H1 (cell line): ENCODE results near the gene CIBAR2. TPM values are rescaled to one million over a fixed set of nuclear protein-coding genes. Genes with fewer than 3 reads are reported as not detected.

Source experiments
- CTCF ChIA-PET: fragments of 300-600 bp; sonication (Branson Sonifier 250); formaldehyde crosslinking; loops from one replicate; lab custom pipeline; 2021; ENCODE audit not compliant: partially characterized antibody; lab: Charles Lee
- POLR2A ChIA-PET: fragments of 300-600 bp; sonication (Branson Sonifier 250); formaldehyde crosslinking; loops from one replicate; lab custom pipeline; 2021; ENCODE audit warnings: inconsistent platforms; ENCODE audit not compliant: partially characterized antibody; lab: Charles Lee
- DNase-seq, 2 experiments: peaks; one replicate each; pipeline versions ENCODE4 v3.0.0 to v3.0.0-alpha.2; 2010 to 2022; ENCODE audit warnings: low spot score in 2 of 2, low read depth in 1 of 2, mixed read lengths in 1 of 2
- FAIRE-seq: peaks from 2 replicates; lab custom pipeline; 2011; peaks lifted over from hg19 to GRCh38; lab: Jason Lieb, UNC
- H2AFZ ChIP-seq: 2 replicates; pipeline ENCODE4 v1.8.1; 2012; ENCODE audit warnings: low read length, inconsistent platforms
- H2AK5ac ChIP-seq: 2 replicates; pipeline ENCODE4 v1.6.1; 2013; ENCODE audit warnings: low read depth, low read length
- H2BK120ac ChIP-seq: replicated peaks from 2 replicates; pipeline ENCODE3; 2013; ENCODE audit warnings: low read depth, low read length, inconsistent platforms
- H2BK12ac ChIP-seq: 2 replicates; pipeline ENCODE4 v1.6.1; 2013; ENCODE audit warnings: low read depth, low read length
- H2BK15ac ChIP-seq: 2 replicates; pipeline ENCODE4 v1.6.1; 2013; ENCODE audit warnings: low read length
- H2BK20ac ChIP-seq: 2 replicates; pipeline ENCODE4 v1.6.1; 2013; ENCODE audit warnings: low read length
- H2BK5ac ChIP-seq: 2 replicates; pipeline ENCODE4 v1.6.1; 2013; ENCODE audit warnings: low read depth, low read length
- H3K14ac ChIP-seq: 2 replicates; pipeline ENCODE4 v1.6.1; 2013; ENCODE audit warnings: inconsistent platforms; ENCODE audit not compliant: insufficient read length
- H3K18ac ChIP-seq: 2 replicates; pipeline ENCODE4 v1.6.1; 2013; ENCODE audit warnings: low read length; ENCODE audit errors: extremely low read depth
- H3K23ac ChIP-seq: 2 replicates; pipeline ENCODE4 v1.6.1; 2013; ENCODE audit warnings: inconsistent platforms; ENCODE audit not compliant: insufficient read length
- H3K23me2 ChIP-seq: 2 replicates; pipeline ENCODE4 v1.6.1; 2013; ENCODE audit warnings: low read depth, low read length
- H3K27ac ChIP-seq: 2 replicates; pipeline ENCODE4 v1.6.1; 2011; ENCODE audit warnings: low read depth, low read length, inconsistent platforms
- H3K27me3 ChIP-seq, 4 experiments: replicated peaks in 1 of 4; 1 replicate in 1 of 4; 2 replicates in 3 of 4; pipeline versions ENCODE4 v1.6.1 to v1.8.1; 2011 to 2013; ENCODE audit warnings: low read length in 3 of 4, mild to moderate bottlenecking in 3 of 4, inconsistent platforms in 2 of 4, mixed read lengths in 2 of 4, moderate library complexity in 1 of 4; ENCODE audit not compliant: control insufficient read depth in 3 of 4, insufficient read depth in 3 of 4; ENCODE audit errors: extremely low read depth in 1 of 4
- H3K36me3 ChIP-seq, 4 experiments: 2 replicates each; pipeline versions ENCODE4 v1.6.1 to v1.8.1; 2011 to 2013; ENCODE audit warnings: mild to moderate bottlenecking in 4 of 4, low read length in 3 of 4, moderate library complexity in 2 of 4, control low read depth in 1 of 4, inconsistent platforms in 1 of 4; ENCODE audit not compliant: insufficient read depth in 4 of 4, control insufficient read depth in 2 of 4
- H3K4ac ChIP-seq: replicated peaks from 2 replicates; pipeline ENCODE3; 2013; ENCODE audit warnings: low read length, low read depth, mixed read lengths, inconsistent platforms; ENCODE audit not compliant: insufficient read length
- H3K4me1 ChIP-seq, 4 experiments: replicated peaks in 1 of 4; 1 replicate in 1 of 4; 2 replicates in 3 of 4; pipeline versions ENCODE4 v1.6.1 to v1.8.1; 2011 to 2013; ENCODE audit warnings: low read length in 3 of 4, inconsistent platforms in 2 of 4, mixed read lengths in 1 of 4; ENCODE audit not compliant: insufficient read depth in 4 of 4, control insufficient read depth in 3 of 4
- H3K4me2 ChIP-seq, 2 experiments: 2 replicates each; pipeline versions ENCODE4 v1.6.1 to v1.8.1; 2011 to 2013; ENCODE audit warnings: low read depth in 2 of 2, low read length in 2 of 2, control low read depth in 1 of 2, inconsistent platforms in 1 of 2, mild to moderate bottlenecking in 1 of 2; ENCODE audit not compliant: insufficient read depth in 1 of 2
- H3K4me3 ChIP-seq, 4 experiments: fragments of 200-600, 300-600 bp in 1 of 4; sonication (generic), shearing (Covaris generic), sonication (Bioruptor Twin) in 1 of 4; 2 replicates each; pipeline versions ENCODE4 v1.5.1 to v1.8.1; 2011 to 2016; ENCODE audit warnings: low read length in 4 of 4, low read depth in 3 of 4, control low read depth in 2 of 4, inconsistent platforms in 2 of 4, mild to moderate bottlenecking in 2 of 4, mixed read lengths in 1 of 4, moderate library complexity in 1 of 4; ENCODE audit not compliant: insufficient read depth in 2 of 4; ENCODE audit errors: extremely low read depth in 1 of 4
- H3K56ac ChIP-seq: replicated peaks from 2 replicates; pipeline ENCODE3; 2013; ENCODE audit warnings: low read depth, mild to moderate bottlenecking, mixed read lengths, low read length, inconsistent platforms; ENCODE audit not compliant: insufficient read length
- H3K79me1 ChIP-seq: 2 replicates; pipeline ENCODE4 v1.6.1; 2013; ENCODE audit warnings: low read depth, low read length, control low read depth
- H3K79me2 ChIP-seq, 2 experiments: 2 replicates each; pipeline versions ENCODE4 v1.6.1 to v1.8.1; 2012 to 2013; ENCODE audit warnings: low read length in 2 of 2, mild to moderate bottlenecking in 2 of 2, inconsistent platforms in 1 of 2; ENCODE audit not compliant: insufficient read depth in 2 of 2, control insufficient read depth in 1 of 2
- H3K9ac ChIP-seq, 4 experiments: replicated peaks in 1 of 4; 1 replicate in 1 of 4; 2 replicates in 3 of 4; pipeline versions ENCODE4 v1.6.1 to v1.8.1; 2011 to 2013; ENCODE audit warnings: low read depth in 3 of 4, low read length in 3 of 4, control low read depth in 2 of 4, mild to moderate bottlenecking in 2 of 4, moderate library complexity in 2 of 4, inconsistent platforms in 1 of 4; ENCODE audit errors: extremely low read depth in 1 of 4
- H3K9me3 ChIP-seq, 2 experiments: 2 replicates each; pipeline versions ENCODE4 v1.6.1 to v1.8.1; 2012 to 2013; ENCODE audit warnings: mild to moderate bottlenecking in 2 of 2, moderate library complexity in 2 of 2, control low read depth in 1 of 2, inconsistent platforms in 1 of 2, low read depth in 1 of 2, low read length in 1 of 2, mixed read lengths in 1 of 2; ENCODE audit not compliant: insufficient read depth in 2 of 2
- H4K20me1 ChIP-seq, 2 experiments: replicated peaks in 1 of 2; 2 replicates each; pipeline versions ENCODE3 to v1.8.1; 2011 to 2013; ENCODE audit warnings: inconsistent platforms in 2 of 2, low read length in 2 of 2, mild to moderate bottlenecking in 1 of 2; ENCODE audit not compliant: insufficient read depth in 2 of 2, control insufficient read depth in 1 of 2
- H4K5ac ChIP-seq: 2 replicates; pipeline ENCODE4 v1.6.1; 2013; ENCODE audit warnings: low read length, low read depth, mixed read lengths, inconsistent platforms; ENCODE audit not compliant: insufficient read length
- H4K8ac ChIP-seq: 2 replicates; pipeline ENCODE4 v1.8.0; 2013; ENCODE audit warnings: mild to moderate bottlenecking, moderate library complexity, low read length, inconsistent platforms; ENCODE audit not compliant: insufficient read depth; ENCODE audit errors: extremely low read depth
- H4K91ac ChIP-seq: replicated peaks from 2 replicates; pipeline ENCODE3; 2013; ENCODE audit warnings: low read length, mixed read lengths, inconsistent platforms; ENCODE audit not compliant: insufficient read length
- CREB1 ChIP-seq: IDR thresholded peaks from 2 replicates; pipeline ENCODE4 v1.6.1; 2012; ENCODE audit warnings: inconsistent platforms
- CTCF ChIP-seq, 3 experiments: IDR thresholded peaks; 1 replicate in 2 of 3; 2 replicates in 1 of 3; pipeline versions ENCODE4 v1.5.1 to v1.6.1; 2011; ENCODE audit warnings: low read length in 3 of 3, mild to moderate bottlenecking in 3 of 3, inconsistent platforms in 2 of 3, low read depth in 1 of 3, moderate library complexity in 1 of 3; ENCODE audit not compliant: insufficient read depth in 1 of 3; ENCODE audit errors: control extremely low read depth in 1 of 3
- KDM1A ChIP-seq: fragments of 200-600, 300-600 bp; sonication (generic); IDR thresholded peaks from 2 replicates; pipeline ENCODE4 v1.7.1; 2016; ENCODE audit warnings: mild to moderate bottlenecking, low read length, borderline replicate concordance
- RAD21 ChIP-seq, 2 experiments: IDR thresholded peaks in 1 of 2; conservative IDR thresholded peaks in 1 of 2; 2 replicates each; pipeline ENCODE4 v1.6.1; 2011; ENCODE audit warnings: low read depth in 2 of 2, low read length in 2 of 2, improper control_type of control experiment in 1 of 2, inconsistent platforms in 1 of 2, mild to moderate bottlenecking in 1 of 2, moderate library complexity in 1 of 2
- TCF12 ChIP-seq: IDR thresholded peaks from 2 replicates; pipeline ENCODE4 v1.6.1; 2011; ENCODE audit warnings: low read depth, mild to moderate bottlenecking, low read length
- YY1 ChIP-seq: IDR thresholded peaks from 2 replicates; pipeline ENCODE4 v1.6.1; 2011; ENCODE audit warnings: low read depth, mild to moderate bottlenecking, low read length
- WGBS, 2 experiments: shearing (Covaris generic) in 1 of 2; methylation state at CpG; one replicate each; pipeline versions ENCODE4 v1.1.6 to v1.1.7; 2013 to 2015; ENCODE audit warnings: low lambda C conversion rate in 2 of 2, mixed read lengths in 2 of 2, inconsistent platforms in 1 of 2, low coverage in 1 of 2, missing lambda C conversion rate in 1 of 2; ENCODE audit not compliant: insufficient replicate concordance in 2 of 2, insufficient coverage in 1 of 2, insufficient read length in 1 of 2; ENCODE audit errors: extremely low coverage in 1 of 2, missing lambda C conversion rate in 1 of 2; 5-methylcytosine and 5-hydroxymethylcytosine counted together
- polyA plus RNA-seq, 7 experiments: library from polyadenylated mRNA; depleted of rRNA in 3 of 7; stranded (reverse) in 5 of 7; unstranded in 2 of 7; fragments of >200 nt in 5 of 7; fragments of 200-250 nt in 2 of 7; gene quantifications; 1 replicate in 5 of 7; 2 replicates in 1 of 7; 4 replicates in 1 of 7; pipeline versions ENCODE4 v1.2.1 to v1.2.3, GENCODE V29; 2011 to 2013; ENCODE audit warnings: missing spikeins in 2 of 7, mixed read lengths in 2 of 7
- total RNA-seq: library from RNA; stranded (reverse); fragmentation: NEBNext Ultra II Directional; extraction: Animal tissue kit (Norgen Biotek cat#: 25700); gene quantifications from 2 replicates; pipeline ENCODE4 v1.2.1, GENCODE V29; 2021

Gene CIBAR2
- total and polyA plus RNA-seq, 2 of the 8 experiments (the other 6 are each of a cell fraction or from before 2014, with no cell fraction given) = 0.18 TPM; not detected in 1

GRCh38 chr16:85056211-85056748 lies 56.0 kb downstream of the CIBAR2 start:
- H4K91ac ChIP-seq = peak overlapping the region; percentile 72
- H3K4me3 ChIP-seq = no peak overlapping the region
- no peak overlapping the region for H3K23ac ChIP-seq
- no peak overlapping the region for H2BK120ac ChIP-seq
- H2BK12ac ChIP-seq = no peak overlapping the region
- peak overlapping the region; percentile 80 for H4K8ac ChIP-seq
- no peak overlapping the region for H3K27ac ChIP-seq
- no peaks in the 10 kb centered on the region for H4K20me1 ChIP-seq
- 73% methylated on average over 16 of the region's 16 CpGs; no CpG with 5 or more reads in 1 of the 2 experiments for whole genome bisulfite sequencing, 2 experiments
- H3K79me1 ChIP-seq = no peaks in the 10 kb centered on the region
- H3K36me3 ChIP-seq = no peaks in the 10 kb centered on the region
- H2AFZ ChIP-seq = no peak overlapping the region
- no peaks in the 10 kb centered on the region for H3K9me3 ChIP-seq
- no peaks in the 10 kb centered on the region for H3K27me3 ChIP-seq
- no peak overlapping the region for H3K56ac ChIP-seq
- H2AK5ac ChIP-seq = no peak overlapping the region
- DNase-seq = no peak
- no peak overlapping the region; the same call in 1 of the 2 replicates for H3K18ac ChIP-seq
- H3K4me2 ChIP-seq = no peak overlapping the region
- H4K5ac ChIP-seq = no peak overlapping the region
- TF ChIP-seq KDM1A (no peak), CTCF (IDR thresholded peaks at IDR 0.05; ENCODE audit: control extremely low read depth in 1 of 3, insufficient read depth in 1 of 3, low read depth in 1 of 3, low read length in 3 of 3) (peak; percentile 68 to 69 (median 68)), TCF12 (no peak), CREB1 (no peak), YY1 (no peak), RAD21 (IDR thresholded peaks at IDR 0.05 in 1 of 2, conservative IDR thresholded peaks at IDR 0.05 in 1 of 2; ENCODE audit: low read depth in 2 of 2, low read length in 2 of 2) (peak; percentile 33 to 58; a peak in 3 of 4 replicates)
- FAIRE-seq = no peak
- H2BK20ac ChIP-seq = peak overlapping the region; percentile 32; the same call in 1 of the 2 replicates
- ChIA-PET CTCF (interaction anchor here (0.7 to 5.8 kb wide), 28 partner anchors 10 to 480 kb away, joined by 3 to 59 read pairs (median 7); partner anchors contain the start of gene KIAA0513), POLR2A (interaction anchor here (2.4 kb wide), 1 partner anchor 10 kb away, joined by 5 read pairs; no protein-coding TSS in a partner anchor)
- H3K23me2 ChIP-seq = no peaks in the 10 kb centered on the region
- no peak overlapping the region for H3K4ac ChIP-seq
- peaks cover 0 to 5% (median 3%) of the 10 kb centered on the region in 4 experiments; a peak in 4 of 7 replicates for H3K4me1 ChIP-seq
- H3K79me2 ChIP-seq = no peaks in the 10 kb centered on the region
- H2BK15ac ChIP-seq = peak overlapping the region; percentile 63; the same call in 1 of the 2 replicates
- no peak overlapping the region for H3K9ac ChIP-seq
- no peak overlapping the region for H2BK5ac ChIP-seq
- no peak overlapping the region for H3K14ac ChIP-seq
